HCT116 (cell line): ENCODE results near the gene BOLA3. TPM values are rescaled to one million over a fixed set of nuclear protein-coding genes. Genes with fewer than 3 reads are reported as not detected.

ENCODE experiments used
- ATAC-seq: fragments of 200-7000 bp; cut with Tn5 transposase; 2 replicates; pipeline ENCODE4 v1.9.1; 2020; ENCODE audit warnings: mild to moderate bottlenecking, moderate library complexity
- BruUV-seq: library from RNA; stranded (reverse); fragments of 400-500 nt; replicated peaks from 2 replicates; lab custom pipeline; 2021; lab: Mats Ljungman, UMichigan
- CTCF ChIA-PET: fragments of 300-600 bp; sonication (Branson Sonifier 250); formaldehyde crosslinking; loops from one replicate; lab custom pipeline; 2021; ENCODE audit warnings: antibody characterized with exemption; lab: Charles Lee
- POLR2A ChIA-PET: fragments of 300-600, 350-600 bp; sonication (Branson Sonifier 250); formaldehyde crosslinking; loops from one replicate; lab custom pipeline; 2021; ENCODE audit warnings: antibody characterized with exemption; lab: Charles Lee
- RAD21 ChIA-PET, 2 experiments: fragments of 300-600 bp; sonication (Branson Sonifier 250); formaldehyde crosslinking; loops; one replicate each; lab custom pipeline; 2023; ENCODE audit warnings: low total read pairs in 2 of 2; ENCODE audit not compliant: uncharacterized antibody in 2 of 2, unreplicated experiment in 2 of 2, low non-redundant PET in 1 of 2; lab: Charles Lee
- DNase-seq: peaks from one replicate; pipeline ENCODE4 v3.0.0-alpha.2; 2010; ENCODE audit warnings: low read depth, low spot score
- H2AFZ ChIP-seq: fragments of 200-600 bp; shearing (Covaris generic), sonication (generic); 2 replicates; pipeline ENCODE4 v1.6.1; 2017; ENCODE audit warnings: low read depth, mixed run types, mixed read lengths, antibody characterized with exemption, low read length; ENCODE audit not compliant: poor library complexity, severe bottlenecking
- H3K27ac ChIP-seq: 2 replicates; pipeline ENCODE4 v1.5.1; 2012; ENCODE audit warnings: low read depth, low read length
- H3K27me3 ChIP-seq: fragments of 200-600 bp; sonication (generic); 2 replicates; pipeline ENCODE4 v1.6.1; 2016; ENCODE audit warnings: mixed run types, low read length, mixed read lengths; ENCODE audit not compliant: insufficient read depth
- H3K36me3 ChIP-seq, 2 experiments: fragments of 200-500 bp in 1 of 2; fragments of 200-600 bp in 1 of 2; sonication (Bioruptor generic) in 1 of 2; sonication (generic) in 1 of 2; 2 replicates each; pipeline versions ENCODE4 v1.5.1 to v1.6.1; 2014 to 2016; ENCODE audit warnings: low read length in 2 of 2, inconsistent platforms in 1 of 2, mixed read lengths in 1 of 2, mixed run types in 1 of 2; ENCODE audit not compliant: insufficient read depth in 2 of 2, control insufficient read depth in 1 of 2
- H3K4me1 ChIP-seq, 2 experiments: fragments of 200-600 bp in 1 of 2; sonication (generic) in 1 of 2; 2 replicates each; pipeline versions ENCODE4 v1.5.1 to v1.6.1; 2012 to 2017; ENCODE audit warnings: low read length in 2 of 2, inconsistent platforms in 1 of 2, mild to moderate bottlenecking in 1 of 2, mixed read lengths in 1 of 2, mixed run types in 1 of 2, moderate library complexity in 1 of 2; ENCODE audit not compliant: insufficient read depth in 2 of 2, control insufficient read depth in 1 of 2
- H3K4me2 ChIP-seq: fragments of 200-600 bp; sonication (generic); 2 replicates; pipeline ENCODE4 v1.6.1; 2017; ENCODE audit warnings: mixed run types, low read length, mixed read lengths
- H3K4me3 ChIP-seq, 2 experiments: fragments of 200-600 bp in 1 of 2; sonication (generic) in 1 of 2; replicated peaks in 1 of 2; 2 replicates each; pipeline ENCODE4 v1.5.1; 2011 to 2016; ENCODE audit warnings: low read length in 2 of 2, control low read depth in 1 of 2, low read depth in 1 of 2, mild to moderate bottlenecking in 1 of 2, mixed read lengths in 1 of 2, mixed run types in 1 of 2
- H3K79me2 ChIP-seq: fragments of 200-600 bp; sonication (generic); 2 replicates; pipeline ENCODE4 v1.6.1; 2017; ENCODE audit warnings: mild to moderate bottlenecking, mixed run types, low read length, moderate library complexity, mixed read lengths; ENCODE audit not compliant: insufficient read depth
- H3K9ac ChIP-seq: fragments of 200-600 bp; sonication (generic); 2 replicates; pipeline ENCODE4 v1.6.1; 2016; ENCODE audit warnings: low read length, mixed read lengths
- H3K9me2 ChIP-seq: fragments of 200-600 bp; sonication (generic), shearing (Covaris generic); 2 replicates; pipeline ENCODE4 v1.6.1; 2017; ENCODE audit warnings: mixed run types, mild to moderate bottlenecking, moderate library complexity; ENCODE audit not compliant: insufficient read depth
- H3K9me3 ChIP-seq, 2 experiments: fragments of 200-500 bp in 1 of 2; fragments of 200-600 bp in 1 of 2; sonication (Bioruptor generic) in 1 of 2; sonication (generic) in 1 of 2; 2 replicates each; pipeline ENCODE4 v1.6.1; 2014 to 2017; ENCODE audit warnings: low read length in 2 of 2, mixed read lengths in 2 of 2, inconsistent platforms in 1 of 2, low read depth in 1 of 2, mild to moderate bottlenecking in 1 of 2, mixed run types in 1 of 2, moderate library complexity in 1 of 2; ENCODE audit not compliant: control insufficient read depth in 1 of 2, insufficient read depth in 1 of 2
- H4K20me1 ChIP-seq: fragments of 200-600 bp; sonication (generic), shearing (Covaris generic); 2 replicates; pipeline ENCODE4 v1.6.1; 2017; ENCODE audit warnings: mixed run types, mild to moderate bottlenecking, moderate library complexity; ENCODE audit not compliant: insufficient read depth
- CBX3 ChIP-seq: IDR thresholded peaks from 2 replicates; pipeline ENCODE4 v1.6.1; 2012; ENCODE audit warnings: low read depth
- CEBPB ChIP-seq: IDR thresholded peaks from 2 replicates; pipeline ENCODE4 v1.6.1; 2012; ENCODE audit warnings: low read depth
- EGR1 ChIP-seq: IDR thresholded peaks from 2 replicates; pipeline ENCODE4 v1.6.1; 2012; ENCODE audit warnings: low read depth
- ELF1 ChIP-seq: IDR thresholded peaks from 2 replicates; pipeline ENCODE4 v1.6.1; 2012; ENCODE audit warnings: low read depth, borderline replicate concordance
- EZH2phosphoT487 ChIP-seq: fragments of 200-600 bp; IDR thresholded peaks from 2 replicates; pipeline ENCODE4 v1.6.1; 2018; ENCODE audit warnings: antibody characterized with exemption, borderline replicate concordance
- FOSL1 ChIP-seq: IDR thresholded peaks from 2 replicates; pipeline ENCODE4 v1.6.1; 2012; ENCODE audit warnings: low read depth
- JUND ChIP-seq: IDR thresholded peaks from 2 replicates; pipeline ENCODE4 v1.6.1; 2012
- POLR2A ChIP-seq: IDR thresholded peaks from 2 replicates; pipeline ENCODE4 v1.7.0; 2011; ENCODE audit warnings: borderline replicate concordance; ENCODE audit not compliant: insufficient read depth, insufficient read length; ENCODE audit errors: extremely low read depth
- POLR2AphosphoS5 ChIP-seq: IDR thresholded peaks from 2 replicates; pipeline ENCODE4 v1.6.1; 2011; ENCODE audit warnings: mild to moderate bottlenecking, low read depth, low read length, moderate library complexity
- RAD21 ChIP-seq: IDR thresholded peaks from 2 replicates; pipeline ENCODE4 v1.6.1; 2012; ENCODE audit warnings: low read depth, mild to moderate bottlenecking
- SIN3A ChIP-seq: IDR thresholded peaks from 2 replicates; pipeline ENCODE4 v1.6.1; 2012; ENCODE audit warnings: low read depth
- SRF ChIP-seq: IDR thresholded peaks from 2 replicates; pipeline ENCODE4 v1.6.1; 2012; ENCODE audit warnings: low read depth
- TCF7L2 ChIP-seq: IDR thresholded peaks from 2 replicates; pipeline ENCODE4 v1.7.0; 2011; ENCODE audit warnings: borderline replicate concordance, inconsistent platforms; ENCODE audit not compliant: insufficient read depth, insufficient read length; ENCODE audit errors: extremely low read depth
- YY1 ChIP-seq: IDR thresholded peaks from 2 replicates; pipeline ENCODE4 v1.6.1; 2011; ENCODE audit warnings: low read length, low read depth, moderate library complexity, mild to moderate bottlenecking; ENCODE audit not compliant: insufficient replicate concordance; ENCODE audit errors: extremely low read depth
- ZNF274 ChIP-seq: fragments of 200-500 bp; sonication (Bioruptor generic); IDR thresholded peaks from 2 replicates; pipeline ENCODE4 v1.6.1; 2014; ENCODE audit warnings: mild to moderate bottlenecking, low read depth, low read length, inconsistent platforms
- intact Hi-C: fragments of 100-400 bp; cut with micrococcal nuclease; formaldehyde crosslinking; loops from 2 replicates; pipeline ENCODE4 v1.10.0; 2022
- total RNA-seq: library from RNA; stranded (reverse); gene quantifications from one replicate; pipeline ENCODE4 v1.2.1, GENCODE V29; 2021; ENCODE audit not compliant: unreplicated experiment
- TF ChIP-seq, protein P1 (sequence below): IDR thresholded peaks from 2 replicates; pipeline ENCODE4 v1.6.1; 2012
- TF ChIP-seq, protein P2 (sequence below): IDR thresholded peaks from 2 replicates; pipeline ENCODE4 v1.6.1; 2012; ENCODE audit warnings: low read depth
- TF ChIP-seq, protein P3 (sequence below): IDR thresholded peaks from 2 replicates; pipeline ENCODE4 v1.6.1; 2012

The BOLA3 gene
- total RNA-seq, 1 experiment from 2014 or later, result 62.9 TPM

DNA sequence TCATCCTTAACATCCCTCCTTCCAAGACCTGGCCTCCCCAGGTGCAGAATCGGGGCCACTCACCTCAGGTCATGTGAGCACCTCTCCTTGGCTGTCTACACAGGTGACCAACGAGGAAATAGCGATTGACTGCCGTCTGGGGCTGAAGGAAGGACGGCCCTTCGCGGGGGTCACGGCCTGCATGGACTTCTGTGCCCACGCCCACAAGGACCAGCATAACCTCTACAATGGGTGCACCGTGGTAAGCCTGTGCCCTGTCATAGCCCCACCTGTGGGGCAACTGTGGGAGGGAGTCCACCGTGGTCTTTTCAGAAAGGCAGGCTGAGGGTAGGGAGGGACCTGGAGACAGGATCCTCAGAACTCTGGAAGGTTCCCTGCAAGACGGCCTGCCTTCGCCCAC, 54.3 kb downstream of the BOLA3 start:
- no peaks in the 10 kb centered on the region for H3K79me2 ChIP-seq
- H3K9me3 ChIP-seq, result no peaks in the 10 kb centered on the region
- no peaks in the 10 kb centered on the region for H3K27me3 ChIP-seq
- H4K20me1 ChIP-seq, result no peaks in the 10 kb centered on the region
- no peak overlapping the region for H3K9ac ChIP-seq
- CTCF ChIA-PET, result no interaction called here
- H3K27ac ChIP-seq, result no peak overlapping the region
- RAD21 ChIA-PET, result no interaction called here
- H3K4me1 ChIP-seq, result no peaks in the 10 kb centered on the region
- ATAC-seq (no peak), DNase-seq (no peak)
- no peak overlapping the region for H2AFZ ChIP-seq
- H3K4me3 ChIP-seq, result no peak overlapping the region
- POLR2A ChIA-PET, result no interaction called here
- H3K9me2 ChIP-seq, result no peaks in the 10 kb centered on the region
- peaks cover 11 to 24% of the 10 kb centered on the region in 2 experiments; a peak in 3 of 4 replicates for H3K36me3 ChIP-seq
- no TSS peak for BruUV-seq
- intact Hi-C loops, result no loop called here
- TF ChIP-seq, protein P1, sequence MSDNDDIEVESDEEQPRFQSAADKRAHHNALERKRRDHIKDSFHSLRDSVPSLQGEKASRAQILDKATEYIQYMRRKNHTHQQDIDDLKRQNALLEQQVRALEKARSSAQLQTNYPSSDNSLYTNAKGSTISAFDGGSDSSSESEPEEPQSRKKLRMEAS, result no peak
- TF ChIP-seq POLR2A, result no peak
- TF ChIP-seq ELF1, result no peak
- TF ChIP-seq RAD21, result no peak
- no peak for TF ChIP-seq SRF
- no peak for TF ChIP-seq CEBPB
- no peak for TF ChIP-seq EZH2phosphoT487
- no peak for TF ChIP-seq ZNF274
- TF ChIP-seq POLR2AphosphoS5, result no peak
- TF ChIP-seq YY1, result no peak
- TF ChIP-seq, protein P2, sequence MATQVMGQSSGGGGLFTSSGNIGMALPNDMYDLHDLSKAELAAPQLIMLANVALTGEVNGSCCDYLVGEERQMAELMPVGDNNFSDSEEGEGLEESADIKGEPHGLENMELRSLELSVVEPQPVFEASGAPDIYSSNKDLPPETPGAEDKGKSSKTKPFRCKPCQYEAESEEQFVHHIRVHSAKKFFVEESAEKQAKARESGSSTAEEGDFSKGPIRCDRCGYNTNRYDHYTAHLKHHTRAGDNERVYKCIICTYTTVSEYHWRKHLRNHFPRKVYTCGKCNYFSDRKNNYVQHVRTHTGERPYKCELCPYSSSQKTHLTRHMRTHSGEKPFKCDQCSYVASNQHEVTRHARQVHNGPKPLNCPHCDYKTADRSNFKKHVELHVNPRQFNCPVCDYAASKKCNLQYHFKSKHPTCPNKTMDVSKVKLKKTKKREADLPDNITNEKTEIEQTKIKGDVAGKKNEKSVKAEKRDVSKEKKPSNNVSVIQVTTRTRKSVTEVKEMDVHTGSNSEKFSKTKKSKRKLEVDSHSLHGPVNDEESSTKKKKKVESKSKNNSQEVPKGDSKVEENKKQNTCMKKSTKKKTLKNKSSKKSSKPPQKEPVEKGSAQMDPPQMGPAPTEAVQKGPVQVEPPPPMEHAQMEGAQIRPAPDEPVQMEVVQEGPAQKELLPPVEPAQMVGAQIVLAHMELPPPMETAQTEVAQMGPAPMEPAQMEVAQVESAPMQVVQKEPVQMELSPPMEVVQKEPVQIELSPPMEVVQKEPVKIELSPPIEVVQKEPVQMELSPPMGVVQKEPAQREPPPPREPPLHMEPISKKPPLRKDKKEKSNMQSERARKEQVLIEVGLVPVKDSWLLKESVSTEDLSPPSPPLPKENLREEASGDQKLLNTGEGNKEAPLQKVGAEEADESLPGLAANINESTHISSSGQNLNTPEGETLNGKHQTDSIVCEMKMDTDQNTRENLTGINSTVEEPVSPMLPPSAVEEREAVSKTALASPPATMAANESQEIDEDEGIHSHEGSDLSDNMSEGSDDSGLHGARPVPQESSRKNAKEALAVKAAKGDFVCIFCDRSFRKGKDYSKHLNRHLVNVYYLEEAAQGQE, result no peak
- no peak for TF ChIP-seq EGR1
- TF ChIP-seq TCF7L2, result no peak
- TF ChIP-seq SIN3A, result no peak
- no peak for TF ChIP-seq JUND
- TF ChIP-seq FOSL1, result no peak
- TF ChIP-seq, protein P3, sequence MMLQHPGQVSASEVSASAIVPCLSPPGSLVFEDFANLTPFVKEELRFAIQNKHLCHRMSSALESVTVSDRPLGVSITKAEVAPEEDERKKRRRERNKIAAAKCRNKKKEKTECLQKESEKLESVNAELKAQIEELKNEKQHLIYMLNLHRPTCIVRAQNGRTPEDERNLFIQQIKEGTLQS, result no peak
- TF ChIP-seq CBX3, result no peak
- H3K4me2 ChIP-seq, result no peak overlapping the region
